K562 (cell line): ENCODE results near the gene MYO18B. TPM values are rescaled to one million over a fixed set of nuclear protein-coding genes. Genes with fewer than 3 reads are reported as not detected.

Experiments used
- ATAC-seq: fragments of 200-7000 bp; cut with Tn5 transposase; 3 replicates; pipeline ENCODE4 v1.9.1; 2020; ENCODE audit warnings: moderate library complexity
- BruUV-seq: library from RNA; stranded (reverse); fragments of 400-500 nt; replicated peaks from 2 replicates; lab custom pipeline; 2021; lab: Mats Ljungman, UMichigan
- CTCF ChIA-PET: fragments of 300-600 bp; formaldehyde crosslinking; extraction: SDS; loops from one replicate; lab custom pipeline; 2021; ENCODE audit warnings: low intra/inter-chr PET ratio; lab: Yijun Ruan, JAX
- POLR2A ChIA-PET: fragments of 300-600, 350-650 bp; sonication (Branson Sonifier 250); formaldehyde crosslinking; extraction: SDS; loops from one replicate; lab custom pipeline; 2021; ENCODE audit warnings: antibody characterized with exemption, inconsistent platforms; lab: Yijun Ruan, JAX
- DNase-seq, 4 experiments: peaks; one replicate each; pipeline versions ENCODE4 v3.0.0 to v3.0.0-alpha.2; 2011 to 2018; ENCODE audit warnings: low spot score in 3 of 4, mixed read lengths in 3 of 4; ENCODE audit errors: extremely low read depth in 1 of 4
- FAIRE-seq: peaks from 2 replicates; lab custom pipeline; 2011; peaks lifted over from hg19 to GRCh38; lab: Jason Lieb, UNC
- H2AFZ ChIP-seq: 2 replicates; pipeline ENCODE4 v1.6.0; 2011; ENCODE audit warnings: low read depth, low read length, control low read depth, inconsistent platforms
- H3K27ac ChIP-seq: fragments of 200-600 bp; 3 replicates; pipeline ENCODE4 v1.8.0; 2011; ENCODE audit warnings: low read depth, mild to moderate bottlenecking, control low read depth, inconsistent platforms, low read length, moderate library complexity, mixed read lengths; ENCODE audit errors: extremely low read depth
- H3K27me3 ChIP-seq, 2 experiments: fragments of 300-600 bp in 1 of 2; 2 replicates in 1 of 2; 3 replicates in 1 of 2; pipeline versions ENCODE4 v1.6.0 to v1.8.0; 2011; ENCODE audit warnings: inconsistent platforms in 2 of 2, low read length in 2 of 2, mild to moderate bottlenecking in 1 of 2, mixed read lengths in 1 of 2, moderate library complexity in 1 of 2; ENCODE audit not compliant: control insufficient read depth in 2 of 2, insufficient read depth in 2 of 2
- H3K36me3 ChIP-seq: fragments of 300-600 bp; 3 replicates; pipeline ENCODE4 v1.8.0; 2011; ENCODE audit warnings: mild to moderate bottlenecking, low read length, inconsistent platforms; ENCODE audit not compliant: control insufficient read depth, insufficient read depth
- H3K4me1 ChIP-seq, 2 experiments: fragments of 200-600 bp in 1 of 2; replicated peaks in 1 of 2; 2 replicates in 1 of 2; 3 replicates in 1 of 2; pipeline versions ENCODE4 v1.5.1 to v1.8.0; 2011; ENCODE audit warnings: inconsistent platforms in 2 of 2, low read length in 2 of 2, mild to moderate bottlenecking in 1 of 2, mixed read lengths in 1 of 2, moderate library complexity in 1 of 2; ENCODE audit not compliant: control insufficient read depth in 2 of 2, insufficient read depth in 2 of 2
- H3K4me2 ChIP-seq: 2 replicates; pipeline ENCODE4 v1.6.1; 2011; ENCODE audit warnings: low read length, control low read depth, inconsistent platforms, mixed read lengths; ENCODE audit not compliant: insufficient read depth
- H3K4me3 ChIP-seq: fragments of 200-600 bp; sonication (generic), shearing (Covaris generic); 2 replicates; pipeline ENCODE4 v1.5.1; 2016; ENCODE audit warnings: control low read depth, inconsistent platforms
- H3K79me2 ChIP-seq: fragments of 200-600 bp; 3 replicates; pipeline ENCODE4 v1.8.0; 2011; ENCODE audit warnings: low read length, inconsistent platforms; ENCODE audit not compliant: control insufficient read depth, insufficient read depth
- H3K9ac ChIP-seq, 2 experiments: 2 replicates each; pipeline versions ENCODE4 v1.6.0 to v1.6.1; 2011; ENCODE audit warnings: low read depth in 2 of 2, low read length in 2 of 2, control low read depth in 1 of 2, inconsistent platforms in 1 of 2, mild to moderate bottlenecking in 1 of 2, mixed read lengths in 1 of 2; ENCODE audit not compliant: insufficient read depth in 1 of 2
- H3K9me1 ChIP-seq: one replicate; pipeline ENCODE4 v1.6.0; 2011; ENCODE audit warnings: inconsistent platforms, mild to moderate bottlenecking, low read length, moderate library complexity; ENCODE audit not compliant: control insufficient read depth, insufficient read depth
- H3K9me3 ChIP-seq: replicated peaks from 2 replicates; pipeline ENCODE4 v1.5.1; 2011; ENCODE audit warnings: low read depth, low read length, inconsistent platforms; ENCODE audit not compliant: control insufficient read depth, insufficient read depth
- H4K20me1 ChIP-seq: replicated peaks from 2 replicates; pipeline ENCODE4 v1.6.1; 2011; ENCODE audit warnings: low read length, inconsistent platforms, mixed read lengths; ENCODE audit not compliant: control insufficient read depth, insufficient read depth
- ATF2 ChIP-seq: sonication (generic); formaldehyde crosslinking; IDR thresholded peaks from 2 replicates; pipeline ENCODE4 v1.8.1; 2022; ENCODE audit warnings: missing genetic modification reagents
- E2F5 ChIP-seq: sonication (generic); formaldehyde crosslinking; IDR thresholded peaks from 2 replicates; pipeline ENCODE4 v1.8.0; 2022; ENCODE audit warnings: mild to moderate bottlenecking, missing genetic modification reagents
- EGR1 ChIP-seq: fragments of 450-650 bp; conservative IDR thresholded peaks from 2 replicates; pipeline ENCODE4 v1.6.1; 2017; ENCODE audit warnings: mild to moderate bottlenecking
- FOXJ3 ChIP-seq: sonication (generic); formaldehyde crosslinking; IDR thresholded peaks from 2 replicates; pipeline ENCODE4 v1.4.0; 2020; ENCODE audit warnings: mild to moderate bottlenecking, missing genetic modification reagents
- HES1 ChIP-seq: fragments of 450-650 bp; IDR thresholded peaks from 2 replicates; pipeline ENCODE4 v1.6.1; 2016; ENCODE audit warnings: low read depth, mild to moderate bottlenecking, moderate library complexity
- JUN ChIP-seq, 2 experiments: sonication (generic) in 1 of 2; formaldehyde crosslinking in 1 of 2; IDR thresholded peaks; 2 replicates each; pipeline versions ENCODE4 v1.6.1 to v1.8.0; 2012 to 2022; ENCODE audit warnings: borderline replicate concordance in 2 of 2, mild to moderate bottlenecking in 2 of 2, improper control_type of control experiment in 1 of 2, low read depth in 1 of 2, low read length in 1 of 2, missing genetic modification reagents in 1 of 2
- SIX5 ChIP-seq, 2 experiments: IDR thresholded peaks; 2 replicates each; pipeline ENCODE4 v1.6.1; 2011; ENCODE audit warnings: low read length in 2 of 2, borderline replicate concordance in 1 of 2, low read depth in 1 of 2, mild to moderate bottlenecking in 1 of 2, moderate library complexity in 1 of 2; ENCODE audit not compliant: insufficient read depth in 1 of 2
- USF2 ChIP-seq: sonication (generic); formaldehyde crosslinking; IDR thresholded peaks from 2 replicates; pipeline ENCODE4 v1.5.0; 2020; ENCODE audit warnings: missing genetic modification reagents
- ZNF184 ChIP-seq: sonication (generic); formaldehyde crosslinking; IDR thresholded peaks from 2 replicates; pipeline ENCODE4 v1.5.0; 2020; ENCODE audit warnings: missing genetic modification reagents
- ZNF354B ChIP-seq: fragments of 250-450 bp; sonication (Bioruptor Pico); IDR thresholded peaks from 2 replicates; pipeline ENCODE4 v1.4.0; 2020
- ZNF586 ChIP-seq: fragments of 450-650 bp; formaldehyde crosslinking; conservative IDR thresholded peaks from 2 replicates; pipeline ENCODE4 v1.4.0; 2020; ENCODE audit warnings: mild to moderate bottlenecking, moderate library complexity
- ZNF639 ChIP-seq, 2 experiments: fragments of 200-800 bp in 1 of 2; sonication (Bioruptor generic) in 1 of 2; sonication (generic) in 1 of 2; formaldehyde crosslinking in 1 of 2; IDR thresholded peaks in 1 of 2; conservative IDR thresholded peaks in 1 of 2; 2 replicates each; pipeline versions ENCODE4 v1.5.0 to v1.6.1; 2016 to 2020; ENCODE audit warnings: missing compliant biosample characterization in 1 of 2, missing genetic modification characterization in 1 of 2, missing genetic modification reagents in 1 of 2
- WGBS: fragments of 100-300 bp; shearing (Covaris generic); methylation state at CpG from one replicate; pipeline ENCODE4 v1.1.6; 2016; ENCODE audit warnings: low coverage, mixed read lengths; ENCODE audit not compliant: insufficient coverage; ENCODE audit errors: missing lambda C conversion rate; 5-methylcytosine and 5-hydroxymethylcytosine counted together
- in situ Hi-C: fragments of 300-500 bp; cut with MboI; formaldehyde crosslinking; loops from 4 replicates; pipeline ENCODE4 v1.15.0; 2018; ENCODE audit warnings: inconsistent platforms, mixed read lengths
- intact Hi-C: fragments of 100-400 bp; cut with micrococcal nuclease; formaldehyde crosslinking; loops from 2 replicates; pipeline ENCODE4 v1.14.2; 2022
- polyA plus RNA-seq, 8 experiments: library from polyadenylated mRNA; depleted of rRNA in 4 of 8; stranded (reverse) in 5 of 8; unstranded in 3 of 8; fragments of >200 nt; fragmentation: Nextera tagmentation in 2 of 8; fragmentation: Illumina TruSeq in 1 of 8; extraction: Ambion mirVana in 2 of 8; extraction: Trizol in 1 of 8; gene quantifications; 2 replicates each; pipeline versions ENCODE4 v1.2.1 to v1.2.3, GENCODE V29; 2011 to 2014; ENCODE audit warnings: inconsistent platforms in 1 of 8, missing spikeins in 1 of 8
- total RNA-seq, 7 experiments: library from RNA; depleted of rRNA in 6 of 7; stranded (reverse); fragments of >200 nt in 6 of 7; fragmentation: Illumina TruSeq in 2 of 7; extraction: Trizol in 2 of 7; gene quantifications; 2 replicates each; pipeline versions ENCODE4 v1.2.1 to v1.2.3, GENCODE V29; 2011 to 2021; ENCODE audit warnings: low replicate concordance in 1 of 7

The MYO18B gene
- total and polyA plus RNA-seq, 9 of the 15 experiments (the other 6 are each of a cell fraction or from before 2014, with no cell fraction given) = 0.06 to 7.0 (median 4.3) TPM

GRCh38 chr22:25701056-25701780 lies 40.8 kb upstream of the MYO18B start:
- H3K27ac ChIP-seq = no peak overlapping the region
- no peak overlapping the region for H2AFZ ChIP-seq
- WGBS = 54% methylated on average over 12 of the region's 13 CpGs
- no peaks in the 10 kb centered on the region for H3K79me2 ChIP-seq
- no peaks in the 10 kb centered on the region for H4K20me1 ChIP-seq
- H3K36me3 ChIP-seq = no peaks in the 10 kb centered on the region
- no TSS peak for BruUV-seq
- in situ Hi-C loops = loop anchor here (10.0 kb wide), 1 partner anchor 236 kb away; no protein-coding TSS in a partner anchor
- intact Hi-C loops = loop anchor here (10.0 kb wide), 1 partner anchor 466 kb away; no protein-coding TSS in a partner anchor
- no peak for DNase-seq
- H3K27me3 ChIP-seq = no peaks in the 10 kb centered on the region
- TF ChIP-seq ATF2 (CRISPR knock-in tag) (no peak), ZNF586 (no peak), FOXJ3 (CRISPR knock-in tag) (no peak), ZNF184 (CRISPR knock-in tag) (no peak), USF2 (no peak), HES1 (no peak), JUN (IDR thresholded peaks at IDR 0.05; ENCODE audit: borderline replicate concordance, low read depth, low read length) (no peak), JUN (CRISPR knock-in tag; IDR thresholded peaks at IDR 0.05; ENCODE audit: borderline replicate concordance) (no peak), SIX5 (IDR thresholded peaks at IDR 0.05; ENCODE audit: borderline replicate concordance in 1 of 2, insufficient read depth in 1 of 2, low read depth in 1 of 2, low read length in 2 of 2) (no peak), EGR1 (no peak), ZNF354B (CRISPR knock-in tag) (no peak), ZNF639 (CRISPR knock-in tag; conservative IDR thresholded peaks at IDR 0.05 in 1 of 2, IDR thresholded peaks at IDR 0.05 in 1 of 2) (no peak), E2F5 (no peak)
- H3K4me2 ChIP-seq = no peak overlapping the region
- H3K4me3 ChIP-seq = no peak overlapping the region
- ChIA-PET CTCF (interaction anchor here (0.7 to 3.7 kb wide), 4 partner anchors 134 to 764 kb away, joined by 3 to 17 read pairs (median 5); no protein-coding TSS in a partner anchor), POLR2A (no interaction called here)
- no peak for ATAC-seq
- H3K9me3 ChIP-seq = no peaks in the 10 kb centered on the region
- no peak for FAIRE-seq
- H3K4me1 ChIP-seq = no peaks in the 10 kb centered on the region
- no peaks in the 10 kb centered on the region for H3K9me1 ChIP-seq
- no peak overlapping the region for H3K9ac ChIP-seq
